Prostate gland (tissue), 2 donors: Measurements from ENCODE around the gene ZDHHC17.

Experiments used
- POLR2A ChIP-seq: fragments of 450-650 bp; IDR thresholded peaks from one replicate; pipeline ENCODE4 v1.6.1; 2016; ENCODE audit warnings: antibody characterized with exemption, mild to moderate bottlenecking
- POLR2AphosphoS5 ChIP-seq: sonication (generic); formaldehyde crosslinking; IDR thresholded peaks from one replicate; pipeline ENCODE4 v1.6.1; 2017; ENCODE audit warnings: antibody characterized with exemption
- TF ChIP-seq, protein P1 (sequence below), 4 experiments: fragments of 200-600 bp in 2 of 4; fragments of 450-650 bp in 2 of 4; sonication (generic) in 2 of 4; IDR thresholded peaks; 1 replicate in 3 of 4; 2 replicates in 1 of 4; pipeline ENCODE4 v1.5.1; 2016 to 2019; ENCODE audit warnings: antibody characterized with exemption in 4 of 4, mild to moderate bottlenecking in 2 of 4, moderate library complexity in 2 of 4

DNA sequence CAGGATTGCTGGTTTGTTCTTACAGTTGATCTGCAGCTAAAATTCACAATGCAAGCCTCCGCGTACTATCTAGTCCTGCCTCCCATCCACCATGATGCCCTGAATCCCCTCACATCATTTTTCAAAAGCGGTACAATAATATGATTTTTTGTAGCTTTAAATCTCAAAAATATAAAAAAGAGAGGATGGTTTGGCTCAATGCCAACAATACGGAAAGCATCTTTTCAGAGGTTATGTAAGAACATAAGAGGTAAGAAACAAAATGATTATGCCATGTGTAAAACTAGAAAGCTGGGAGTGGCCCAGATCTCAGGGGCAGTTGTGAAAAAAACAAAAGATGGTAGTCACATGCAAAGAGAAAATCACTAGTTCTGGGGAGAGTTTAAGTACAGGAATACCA lies 24.0 kb upstream of the ZDHHC17 start:
- TF ChIP-seq POLR2A (no peak), POLR2AphosphoS5 (no peak)
- TF ChIP-seq, protein P1, sequence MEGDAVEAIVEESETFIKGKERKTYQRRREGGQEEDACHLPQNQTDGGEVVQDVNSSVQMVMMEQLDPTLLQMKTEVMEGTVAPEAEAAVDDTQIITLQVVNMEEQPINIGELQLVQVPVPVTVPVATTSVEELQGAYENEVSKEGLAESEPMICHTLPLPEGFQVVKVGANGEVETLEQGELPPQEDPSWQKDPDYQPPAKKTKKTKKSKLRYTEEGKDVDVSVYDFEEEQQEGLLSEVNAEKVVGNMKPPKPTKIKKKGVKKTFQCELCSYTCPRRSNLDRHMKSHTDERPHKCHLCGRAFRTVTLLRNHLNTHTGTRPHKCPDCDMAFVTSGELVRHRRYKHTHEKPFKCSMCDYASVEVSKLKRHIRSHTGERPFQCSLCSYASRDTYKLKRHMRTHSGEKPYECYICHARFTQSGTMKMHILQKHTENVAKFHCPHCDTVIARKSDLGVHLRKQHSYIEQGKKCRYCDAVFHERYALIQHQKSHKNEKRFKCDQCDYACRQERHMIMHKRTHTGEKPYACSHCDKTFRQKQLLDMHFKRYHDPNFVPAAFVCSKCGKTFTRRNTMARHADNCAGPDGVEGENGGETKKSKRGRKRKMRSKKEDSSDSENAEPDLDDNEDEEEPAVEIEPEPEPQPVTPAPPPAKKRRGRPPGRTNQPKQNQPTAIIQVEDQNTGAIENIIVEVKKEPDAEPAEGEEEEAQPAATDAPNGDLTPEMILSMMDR (IDR thresholded peaks at IDR 0.05) = no peak
